ENCODE results near the gene PCDHB1. TPM values are rescaled to one million over a fixed set of nuclear protein-coding genes. Genes with fewer than 3 reads are reported as not detected.

PCDHB1 gene
- total and polyA plus RNA-seq, 2 experiments from 2014 or later, result 0.17 TPM; not detected in 1

DNA sequence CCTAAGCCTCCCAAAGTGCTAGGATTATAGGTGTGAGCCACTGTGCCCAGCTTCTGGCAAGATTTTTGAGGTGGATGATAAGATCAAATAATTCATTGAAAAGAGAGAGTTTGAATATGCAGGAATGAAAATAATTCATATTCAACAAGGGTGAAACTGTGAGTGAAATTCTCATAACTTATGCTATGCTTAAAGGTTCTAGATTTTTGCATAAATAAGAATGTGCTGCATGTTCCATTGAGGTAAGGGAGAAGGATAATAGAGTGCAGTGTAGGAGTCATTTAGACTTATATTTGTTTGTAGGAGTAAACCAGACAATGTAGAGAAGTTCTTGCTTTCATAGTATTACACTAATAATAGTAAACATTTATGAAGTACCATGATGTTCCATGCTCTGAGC, 31.1 kb downstream of the PCDHB1 start:
- Histone ChIP-seq H3K4me1 (ENCODE audit: insufficient read depth) (no peaks in the 10 kb centered on the region), H2AFZ (no peak overlapping the region), H3K27me3 (no peaks in the 10 kb centered on the region), H3K4me3 (no peak overlapping the region), H3K79me2 (no peaks in the 10 kb centered on the region), H3K9me3 (ENCODE audit: low read depth) (no peaks in the 10 kb centered on the region), H3K36me3 (replicated peaks; ENCODE audit: insufficient read depth, low read depth) (no peaks in the 10 kb centered on the region), H4K20me1 (ENCODE audit: insufficient read depth, poor library complexity, severe bottlenecking) (no peaks in the 10 kb centered on the region), H3K4me2 (no peak overlapping the region), H3K9me2 (replicated peaks; ENCODE audit: insufficient read depth) (no peaks in the 10 kb centered on the region), H3K27ac (no peak overlapping the region)
- TF ChIP-seq EZH2phosphoT487 (IDR thresholded peaks at IDR 0.05; ENCODE audit: low read depth, severe bottlenecking, unreplicated experiment) (no peak), CTCF (IDR thresholded peaks at IDR 0.05; ENCODE audit: poor library complexity) (no peak), EZH2 (IDR thresholded peaks at IDR 0.05; ENCODE audit: borderline replicate concordance) (no peak)
- no peak for DNase-seq (ENCODE audit: low spot score)

- no peaks in the 10 kb centered on the region for H3K4me1 ChIP-seq (ENCODE audit: insufficient read depth)
- no peaks in the 10 kb centered on the region for H3K9me3 ChIP-seq (ENCODE audit: low read depth)
- TF ChIP-seq EZH2phosphoT487 (IDR thresholded peaks at IDR 0.05; ENCODE audit: low read depth, severe bottlenecking, unreplicated experiment), result no peak
- TF ChIP-seq CTCF (IDR thresholded peaks at IDR 0.05; ENCODE audit: poor library complexity), result peak; percentile 64
- no peak for TF ChIP-seq EZH2 (IDR thresholded peaks at IDR 0.05; ENCODE audit: borderline replicate concordance)
- peak; percentile 74 for DNase-seq (ENCODE audit: low spot score)
- WGBS (ENCODE audit: low lambda C conversion rate, missing lambda C conversion rate), result 36% methylated on average over 21 of the region's 21 CpGs
- no peaks in the 10 kb centered on the region for H4K20me1 ChIP-seq (ENCODE audit: insufficient read depth, poor library complexity, severe bottlenecking)
- peak overlapping the region; percentile 73 for H2AFZ ChIP-seq
- H3K36me3 ChIP-seq (replicated peaks; ENCODE audit: insufficient read depth, low read depth), result no peaks in the 10 kb centered on the region
- no peaks in the 10 kb centered on the region for H3K9me2 ChIP-seq (replicated peaks; ENCODE audit: insufficient read depth)
- peak overlapping the region; percentile 71 for H3K4me2 ChIP-seq
- H3K27me3 ChIP-seq, result no peaks in the 10 kb centered on the region
- no peaks in the 10 kb centered on the region for H3K79me2 ChIP-seq
- H3K4me3 ChIP-seq, result peak overlapping the region; percentile 31
- peak overlapping the region; percentile 89 for H3K27ac ChIP-seq
Observed at GRCh38 chr5:141084487-141084989, 33.4 kb downstream of the PCDHB1 start.

GRCh38 chr5:141094481-141095262, 43.5 kb downstream of the PCDHB1 start, which contains the start of gene PCDHB2:
PCDHB2 (plus strand) TSS chr5:141094615; CDS start chr5:141094791, 176 bp downstream.
- Histone ChIP-seq H3K4me3 (peak within 1 kb of the TSS; percentile 62), H2AFZ (peak within 1 kb of the TSS; percentile 72), H3K36me3 (replicated peaks; ENCODE audit: insufficient read depth, low read depth) (peaks cover 7% of the 10 kb centered on the region), H3K4me2 (peak within 1 kb of the TSS; percentile 72), H3K27ac (peak within 1 kb of the TSS; percentile 93), H4K20me1 (ENCODE audit: insufficient read depth, poor library complexity, severe bottlenecking) (no peaks in the 10 kb centered on the region), H3K27me3 (no peaks in the 10 kb centered on the region), H3K9me3 (ENCODE audit: low read depth) (peaks cover 25% of the 10 kb centered on the region), H3K79me2 (peaks cover 27% of the 10 kb centered on the region), H3K9me2 (replicated peaks; ENCODE audit: insufficient read depth) (no peaks in the 10 kb centered on the region), H3K4me1 (ENCODE audit: insufficient read depth) (no peaks in the 10 kb centered on the region)
- 4% methylated on average over 29 of the region's 29 CpGs for WGBS (ENCODE audit: low lambda C conversion rate, missing lambda C conversion rate)
- peak; percentile 80 for TF ChIP-seq CTCF (IDR thresholded peaks at IDR 0.05; ENCODE audit: poor library complexity)
- TF ChIP-seq EZH2phosphoT487 (IDR thresholded peaks at IDR 0.05; ENCODE audit: low read depth, severe bottlenecking, unreplicated experiment), result no peak
- DNase-seq (ENCODE audit: low spot score), result peak; percentile 93
